ENCODE measurements around the gene ZNF460.

GRCh38 chr19:57319869-57320179 lies 39.5 kb downstream of the ZNF460 start:
- TF ChIP-seq CTCF (IDR thresholded peaks at IDR 0.05; ENCODE audit: control extremely low read depth in 1 of 3, insufficient read depth in 1 of 3, low read depth in 1 of 3, low read length in 3 of 3) (no peak), EP300 (IDR thresholded peaks at IDR 0.05; ENCODE audit: borderline replicate concordance in 1 of 2, low read depth in 2 of 2, low read length in 2 of 2) (no peak), SP4 (IDR thresholded peaks at IDR 0.05; ENCODE audit: low read length) (no peak), EGR1 (IDR thresholded peaks at IDR 0.05; ENCODE audit: borderline replicate concordance, low read depth, low read length) (no peak), EZH2 (IDR thresholded peaks at IDR 0.05; ENCODE audit: low read depth, low read length, severe bottlenecking) (no peak), CHD2 (IDR thresholded peaks at IDR 0.05; ENCODE audit: low read length) (no peak), TEAD4 (IDR thresholded peaks at IDR 0.05; ENCODE audit: low read depth, low read length) (no peak), RFX5 (IDR thresholded peaks at IDR 0.05; ENCODE audit: borderline replicate concordance, low read depth, low read length) (no peak), ASH2L (IDR thresholded peaks at IDR 0.05; ENCODE audit: low read length) (no peak), JUND (IDR thresholded peaks at IDR 0.05; ENCODE audit: low read length) (no peak), BCL11A (IDR thresholded peaks at IDR 0.05; ENCODE audit: low read depth in 2 of 2, low read length in 2 of 2) (no peak)
